HL-60 (cell line): ENCODE data around the gene RGS8.

Experiments
- GABPA ChIP-seq: IDR thresholded peaks from 2 replicates; pipeline ENCODE4 v1.6.1; 2012; ENCODE audit warnings: low read depth
- TF ChIP-seq, protein P1 (sequence below): IDR thresholded peaks from one replicate; pipeline ENCODE4 v1.5.1; 2011; ENCODE audit warnings: low read length, control low read depth, inconsistent platforms; ENCODE audit not compliant: insufficient read depth

DNA sequence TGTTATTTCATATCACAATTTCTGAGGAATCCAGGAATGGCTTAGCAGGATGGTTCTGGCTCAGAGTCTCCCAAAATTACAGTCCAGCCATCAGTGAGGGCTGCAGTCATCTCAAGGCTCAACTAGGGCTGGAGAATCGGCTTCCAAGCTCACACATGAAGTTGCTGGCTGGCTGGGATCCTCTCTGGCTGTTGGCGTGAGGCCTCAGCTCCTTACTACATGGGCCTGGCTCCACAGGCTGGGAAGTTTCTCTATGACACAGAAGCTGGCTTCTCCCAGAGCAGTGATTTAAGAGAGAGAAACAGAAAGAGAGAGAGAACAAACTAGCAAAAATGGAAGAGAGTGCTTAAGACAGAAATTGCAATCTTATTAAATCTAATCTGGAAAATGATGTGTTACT is 38.8 kb upstream of the RGS8 start:
- no peak for TF ChIP-seq GABPA
- TF ChIP-seq, protein P1, sequence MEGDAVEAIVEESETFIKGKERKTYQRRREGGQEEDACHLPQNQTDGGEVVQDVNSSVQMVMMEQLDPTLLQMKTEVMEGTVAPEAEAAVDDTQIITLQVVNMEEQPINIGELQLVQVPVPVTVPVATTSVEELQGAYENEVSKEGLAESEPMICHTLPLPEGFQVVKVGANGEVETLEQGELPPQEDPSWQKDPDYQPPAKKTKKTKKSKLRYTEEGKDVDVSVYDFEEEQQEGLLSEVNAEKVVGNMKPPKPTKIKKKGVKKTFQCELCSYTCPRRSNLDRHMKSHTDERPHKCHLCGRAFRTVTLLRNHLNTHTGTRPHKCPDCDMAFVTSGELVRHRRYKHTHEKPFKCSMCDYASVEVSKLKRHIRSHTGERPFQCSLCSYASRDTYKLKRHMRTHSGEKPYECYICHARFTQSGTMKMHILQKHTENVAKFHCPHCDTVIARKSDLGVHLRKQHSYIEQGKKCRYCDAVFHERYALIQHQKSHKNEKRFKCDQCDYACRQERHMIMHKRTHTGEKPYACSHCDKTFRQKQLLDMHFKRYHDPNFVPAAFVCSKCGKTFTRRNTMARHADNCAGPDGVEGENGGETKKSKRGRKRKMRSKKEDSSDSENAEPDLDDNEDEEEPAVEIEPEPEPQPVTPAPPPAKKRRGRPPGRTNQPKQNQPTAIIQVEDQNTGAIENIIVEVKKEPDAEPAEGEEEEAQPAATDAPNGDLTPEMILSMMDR = no peak
